GM23248 (cell line): ENCODE data around the gene PTP4A2.

Experiments
- EZH2 ChIP-seq: fragments of 200-600 bp; sonication (generic); IDR thresholded peaks from 2 replicates; pipeline ENCODE4 v1.6.1; 2018; ENCODE audit warnings: antibody characterized with exemption, mild to moderate bottlenecking; ENCODE audit not compliant: insufficient read depth, poor library complexity, severe bottlenecking
- EZH2phosphoT487 ChIP-seq: fragments of 200-600 bp; sonication (generic); IDR thresholded peaks from 2 replicates; pipeline ENCODE4 v1.6.1; 2018; ENCODE audit warnings: antibody characterized with exemption, moderate library complexity, mild to moderate bottlenecking, low read depth; ENCODE audit not compliant: insufficient read depth

GRCh38 chr1:31943546-31944184 is 5.5 kb upstream of the PTP4A2 start:
- no peak for TF ChIP-seq EZH2phosphoT487
- TF ChIP-seq EZH2: no peak
